Stimulated activated CD8-positive, alpha-beta memory T cell treated with anti-CD3 and anti-CD28 coated beads, Interleukin-4, amount 100 ng/mL, for 24 hours (primary cell): Measurements from ENCODE around the gene CDX1.

Experiments
- DNase-seq: peaks from one replicate; pipeline ENCODE4 v3.0.0-alpha.2; 2020; ENCODE audit warnings: low read depth

Gene CDX1

DNA sequence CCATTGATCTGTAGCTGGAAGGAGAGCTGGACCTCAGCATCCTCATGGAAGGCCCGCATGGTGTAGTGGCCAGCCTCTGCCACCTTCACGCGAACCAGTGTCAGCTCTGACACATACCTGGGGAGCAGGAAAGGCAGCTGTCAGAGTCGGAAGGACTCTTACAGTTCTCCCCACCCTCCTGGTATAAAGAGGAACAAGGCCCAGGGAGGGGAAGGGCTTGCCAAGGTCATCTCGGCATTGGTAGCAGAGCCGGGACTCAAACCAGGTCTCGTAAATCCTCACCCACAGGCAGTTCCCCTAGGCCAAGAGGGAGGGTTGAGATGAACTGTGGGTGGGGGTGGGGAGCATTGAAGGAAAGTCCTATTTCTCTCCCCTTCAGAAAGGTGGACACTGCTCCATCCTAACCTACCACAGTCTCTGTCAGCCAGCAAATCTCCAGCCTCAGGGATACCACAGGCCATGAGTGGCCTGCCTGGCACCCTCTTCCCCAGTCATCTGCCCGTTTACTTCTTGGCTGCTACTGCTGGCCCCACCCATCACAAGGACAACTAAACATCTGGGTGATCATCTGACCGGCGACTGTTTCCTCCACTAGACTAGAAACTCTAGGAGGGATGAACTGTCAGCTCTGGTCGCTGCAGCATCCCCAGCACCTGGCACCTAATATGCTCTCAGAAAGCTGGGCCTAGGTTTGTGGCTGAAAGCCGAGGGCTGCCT lies 34.4 kb upstream of the CDX1 start:
- DNase-seq, result no peak

DNA sequence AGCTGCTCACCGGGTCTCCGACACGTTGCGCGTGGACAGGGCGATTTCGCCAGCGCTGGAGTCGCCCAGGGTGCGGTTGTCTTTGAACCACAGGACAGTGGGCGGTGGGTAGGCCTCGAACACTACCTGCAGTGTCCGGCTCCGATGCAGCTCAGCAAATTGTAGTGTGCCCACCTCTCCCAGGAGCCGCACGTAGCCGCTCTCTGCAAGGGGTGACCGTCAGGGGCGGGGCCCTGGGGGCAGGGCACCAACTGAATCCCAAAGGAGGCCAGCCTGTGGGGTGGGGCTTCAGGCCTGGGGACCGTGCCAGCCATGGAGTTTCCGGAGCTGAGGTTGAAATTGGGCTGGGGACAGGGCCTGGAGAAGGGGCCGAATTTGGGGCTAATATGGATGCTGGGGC lies 33.8 kb upstream of the CDX1 start:
- no peak for DNase-seq

DNA sequence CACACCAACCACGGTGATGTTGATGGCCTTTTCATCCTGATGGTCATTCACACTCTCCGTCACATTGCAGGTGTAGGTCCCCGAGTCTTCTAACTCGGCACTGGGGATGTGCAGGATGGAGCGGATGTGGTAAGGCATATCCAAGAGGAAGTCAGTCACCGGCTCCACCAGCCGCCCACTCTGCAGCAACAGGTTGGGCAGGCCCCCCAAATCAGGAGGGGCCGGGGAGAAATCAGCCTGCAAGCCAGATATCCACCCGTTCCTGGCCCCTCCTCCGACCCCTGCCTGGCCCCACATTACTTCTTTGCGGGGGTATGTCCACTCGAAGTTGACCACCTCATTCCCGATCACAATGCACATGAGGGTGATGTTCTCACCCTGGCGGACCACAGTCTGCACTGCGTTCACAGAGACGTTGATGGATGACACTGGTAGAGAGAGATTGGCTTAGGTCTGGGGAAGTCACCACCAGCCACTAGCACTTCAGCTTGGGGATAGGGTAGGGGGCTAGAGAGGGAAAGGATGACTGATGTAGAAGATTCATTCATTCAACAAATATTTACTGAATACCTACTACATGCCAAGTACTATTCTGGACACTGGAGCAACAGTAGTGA lies 32.9 kb upstream of the CDX1 start:
- DNase-seq, result no peak

DNA sequence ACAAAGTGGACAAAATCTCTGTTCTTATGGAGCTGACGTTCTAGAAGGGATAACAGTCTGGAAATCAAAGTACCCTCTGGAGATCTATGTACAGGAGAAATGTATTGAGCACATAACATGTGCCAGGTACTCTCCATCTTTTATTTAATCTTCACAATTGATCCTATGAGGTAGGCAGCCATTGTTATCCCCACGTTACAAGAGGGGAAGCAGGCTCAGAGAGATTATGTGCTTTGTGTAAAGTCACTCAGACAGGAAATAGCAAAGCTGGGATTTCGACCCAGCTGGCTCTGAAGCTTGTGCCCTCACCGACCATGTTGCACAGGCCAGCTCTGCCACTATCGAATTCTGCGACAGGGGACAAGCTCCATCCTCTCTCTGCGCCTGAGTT lies 32.4 kb upstream of the CDX1 start:
- DNase-seq, result no peak

DNA sequence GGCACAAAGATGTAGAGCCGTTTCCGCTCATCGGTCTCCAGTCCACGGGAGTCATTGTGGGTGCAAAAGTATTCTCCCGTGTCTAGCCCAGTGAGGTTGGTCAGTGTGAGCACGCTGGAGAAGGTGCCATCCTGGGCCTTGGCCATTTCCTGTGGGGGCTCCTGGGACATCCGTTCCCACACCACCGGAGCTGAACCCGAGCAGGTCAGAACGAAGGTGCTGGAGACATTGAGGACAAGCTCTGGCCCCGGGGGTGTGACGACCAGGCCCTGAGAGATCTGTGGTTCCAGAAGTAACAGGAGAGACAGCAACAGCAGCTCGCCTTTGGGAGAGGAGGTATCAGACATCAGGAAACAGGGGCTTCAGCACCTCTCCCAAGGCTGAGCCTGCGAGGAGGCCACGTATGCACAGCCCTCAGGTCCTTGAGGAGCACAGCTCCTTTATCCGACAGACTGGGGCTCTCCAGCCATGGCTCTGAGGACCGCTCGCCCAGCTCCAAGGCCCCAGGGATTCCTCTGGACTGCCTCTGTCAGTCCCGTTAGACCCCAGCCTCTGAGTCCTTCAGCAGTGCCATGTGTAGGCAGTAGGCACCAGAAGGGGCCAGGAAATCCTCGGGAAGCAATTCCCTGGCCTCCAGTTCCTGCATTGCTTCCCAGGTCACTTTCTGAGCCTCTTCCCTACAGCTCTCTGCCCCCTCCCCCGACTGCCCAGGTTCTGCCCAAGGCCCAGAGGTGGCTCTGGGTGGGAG lies 30.8 kb upstream of the CDX1 start:
- DNase-seq, result no peak

DNA sequence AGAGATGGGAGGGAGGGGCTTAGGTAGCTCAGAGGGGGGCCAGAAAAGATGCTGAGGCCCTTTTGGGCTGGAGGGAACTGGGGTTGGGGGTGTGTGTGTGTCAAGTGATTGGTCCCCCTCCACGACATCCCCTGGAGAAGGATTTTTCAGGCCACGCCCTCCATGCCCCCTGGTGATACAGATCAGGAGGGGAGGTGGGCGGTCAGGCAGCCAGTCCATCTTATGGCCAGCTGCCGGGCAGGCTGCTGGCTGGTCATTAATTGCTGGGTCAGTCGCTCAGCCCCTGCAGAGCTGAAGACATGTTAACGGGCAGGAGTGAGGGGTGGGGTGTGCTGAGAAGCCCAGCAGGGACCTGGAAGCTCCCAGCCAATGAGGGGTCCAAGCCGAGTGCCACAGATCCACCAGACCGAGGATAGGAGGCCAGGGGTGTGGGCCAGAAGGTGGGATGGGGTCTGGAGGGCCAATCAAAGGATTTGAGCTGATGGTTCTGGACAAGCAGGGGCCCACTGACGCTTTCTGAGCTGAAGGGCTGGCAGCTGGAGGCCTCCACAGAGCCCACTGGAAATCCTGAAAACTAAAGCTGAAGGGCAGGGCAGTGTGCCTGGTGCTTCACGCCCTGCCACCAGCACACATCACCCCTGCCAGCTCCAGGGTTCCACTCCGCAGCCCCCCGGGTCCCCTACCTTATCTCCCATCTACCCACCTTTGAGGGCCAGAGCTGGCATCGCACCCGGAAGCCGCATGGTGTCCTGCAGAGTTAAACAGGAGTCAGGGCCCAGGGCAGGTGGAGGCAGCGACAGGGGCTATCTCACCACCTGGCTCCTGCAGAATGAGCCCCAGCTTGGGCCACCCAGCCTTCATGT lies 30.0 kb upstream of the CDX1 start:
- DNase-seq, result no peak

DNA sequence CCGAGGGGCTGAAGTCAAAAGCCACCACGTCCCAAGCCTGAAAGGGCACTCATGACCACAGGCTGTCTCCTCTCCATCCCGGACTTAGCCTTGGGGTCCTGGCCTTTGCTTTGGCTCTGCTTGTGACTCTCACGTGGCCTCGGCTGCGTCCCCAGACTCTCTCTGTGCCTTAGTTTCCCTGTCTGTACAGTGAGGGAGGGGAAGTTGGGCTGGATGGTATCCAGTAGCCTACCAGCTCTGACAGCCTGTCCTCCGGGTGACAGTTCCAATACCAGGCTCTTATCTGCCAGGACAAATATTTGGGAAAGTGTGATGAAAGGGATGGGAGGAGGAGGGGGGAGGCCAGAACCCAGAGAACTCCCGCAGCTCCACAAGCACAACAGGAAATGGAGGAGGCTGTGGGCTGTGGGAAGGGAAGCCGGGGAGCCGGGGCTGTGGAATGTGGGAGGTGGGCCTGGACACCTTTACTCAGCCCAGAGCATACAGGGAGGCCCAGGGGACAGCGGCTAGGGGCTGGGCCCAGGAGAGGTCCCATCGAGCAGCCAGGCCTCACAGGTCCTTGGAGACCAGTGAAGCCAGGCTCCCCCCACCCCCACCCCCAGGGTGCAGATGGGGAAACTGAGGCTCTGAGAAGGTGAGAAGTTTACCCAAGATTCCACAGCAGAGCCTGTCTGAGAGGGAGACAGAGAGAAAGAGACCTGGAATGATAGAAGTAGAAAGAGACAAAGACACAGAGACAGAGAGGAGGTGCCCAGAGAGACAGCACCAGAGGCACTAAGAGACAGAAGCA lies 29.2 kb upstream of the CDX1 start:
- no peak for DNase-seq

DNA sequence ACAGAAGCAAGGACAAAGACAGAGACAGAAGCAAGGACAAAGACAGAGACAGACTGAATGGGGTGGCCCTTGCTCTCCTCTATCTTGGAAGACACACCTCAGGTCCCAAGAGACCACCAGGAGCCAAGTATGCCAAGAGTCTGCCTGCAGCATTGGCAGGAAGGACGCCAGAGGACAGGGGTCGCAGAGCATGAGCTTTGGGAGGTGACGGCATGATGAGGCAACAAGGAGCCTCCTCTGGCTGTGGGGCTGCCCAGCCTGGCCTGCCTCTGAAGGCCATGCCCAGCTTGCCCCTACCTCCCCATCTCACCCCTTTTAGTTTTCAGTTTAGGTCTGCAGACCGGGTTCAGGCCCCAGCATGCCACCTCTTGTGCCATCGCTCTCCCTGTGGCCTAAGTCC lies 28.6 kb upstream of the CDX1 start:
- no peak for DNase-seq

DNA sequence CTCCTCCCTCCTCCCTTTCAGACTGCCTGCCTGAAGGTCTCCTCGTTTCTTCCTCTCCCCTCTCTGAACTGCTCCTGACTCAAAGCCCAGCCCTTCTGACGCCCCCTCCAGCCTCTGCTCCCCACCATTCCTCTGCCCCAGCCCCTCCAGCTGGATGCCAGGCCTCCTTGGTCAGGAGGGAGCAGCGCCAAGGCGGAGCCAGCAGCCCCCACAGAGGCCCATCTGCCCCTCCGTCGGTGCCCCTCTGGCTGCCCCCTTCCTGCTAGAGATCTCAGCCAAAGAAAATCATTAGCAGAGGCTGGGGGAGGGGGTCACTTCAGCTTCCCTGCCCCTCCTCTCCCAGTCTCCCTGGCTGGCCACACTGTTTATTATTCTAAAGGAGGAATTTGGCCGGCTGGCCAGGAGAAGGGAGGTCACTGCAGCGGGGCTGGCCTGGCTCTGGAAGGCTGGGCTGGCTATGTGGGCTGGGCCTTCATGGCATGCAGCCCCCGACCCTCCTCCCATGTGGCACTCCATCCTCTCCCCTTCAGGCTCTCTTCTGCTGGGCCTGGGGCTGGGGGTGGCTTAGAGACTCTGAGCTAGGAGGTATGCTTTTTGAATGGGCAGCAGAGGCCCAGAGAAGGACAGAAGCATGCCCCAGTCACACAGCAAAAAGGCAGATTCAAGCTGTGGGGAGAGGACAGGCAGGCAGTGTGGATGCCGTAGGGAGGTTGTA lies 27.9 kb upstream of the CDX1 start:
- DNase-seq, result no peak

DNA sequence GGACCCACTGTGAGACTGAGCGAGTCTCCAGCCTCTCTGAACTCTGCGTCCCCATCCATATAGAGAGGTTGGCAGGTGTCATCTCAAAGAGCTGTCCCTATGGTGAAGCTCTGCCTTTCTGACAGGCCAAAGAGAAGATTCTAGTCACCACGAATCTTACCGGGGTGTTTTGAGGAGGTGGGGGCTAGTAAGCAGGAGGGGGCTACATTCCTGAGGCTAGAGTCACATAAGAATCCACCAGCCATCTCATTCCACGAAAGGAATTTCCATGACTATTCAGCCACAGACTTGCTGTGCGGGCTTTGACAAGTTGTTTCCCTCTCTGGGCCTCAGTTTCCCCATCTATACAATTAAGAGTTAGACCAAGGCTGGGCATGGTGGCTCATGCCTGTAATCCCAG lies 27.2 kb upstream of the CDX1 start:
- DNase-seq, result no peak

DNA sequence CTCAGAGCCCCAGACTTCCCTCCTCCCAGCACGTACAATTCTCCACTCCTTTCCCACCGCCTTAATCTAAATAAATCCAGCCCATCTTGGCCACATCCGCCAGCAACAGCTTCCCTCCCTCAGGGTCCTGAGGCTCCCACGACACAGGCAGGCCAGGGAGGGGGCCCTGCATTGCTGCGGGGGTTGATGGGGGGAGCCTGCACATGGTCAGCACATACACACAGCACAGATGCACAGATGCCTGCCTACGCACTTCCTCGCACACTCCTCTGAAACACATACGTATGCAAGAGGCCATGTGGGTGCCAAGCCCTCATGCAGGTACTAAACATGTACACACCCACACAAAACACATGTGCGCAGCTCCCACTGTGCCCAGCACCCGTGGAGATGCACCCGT lies 25.7 kb upstream of the CDX1 start:
- DNase-seq, result no peak

DNA sequence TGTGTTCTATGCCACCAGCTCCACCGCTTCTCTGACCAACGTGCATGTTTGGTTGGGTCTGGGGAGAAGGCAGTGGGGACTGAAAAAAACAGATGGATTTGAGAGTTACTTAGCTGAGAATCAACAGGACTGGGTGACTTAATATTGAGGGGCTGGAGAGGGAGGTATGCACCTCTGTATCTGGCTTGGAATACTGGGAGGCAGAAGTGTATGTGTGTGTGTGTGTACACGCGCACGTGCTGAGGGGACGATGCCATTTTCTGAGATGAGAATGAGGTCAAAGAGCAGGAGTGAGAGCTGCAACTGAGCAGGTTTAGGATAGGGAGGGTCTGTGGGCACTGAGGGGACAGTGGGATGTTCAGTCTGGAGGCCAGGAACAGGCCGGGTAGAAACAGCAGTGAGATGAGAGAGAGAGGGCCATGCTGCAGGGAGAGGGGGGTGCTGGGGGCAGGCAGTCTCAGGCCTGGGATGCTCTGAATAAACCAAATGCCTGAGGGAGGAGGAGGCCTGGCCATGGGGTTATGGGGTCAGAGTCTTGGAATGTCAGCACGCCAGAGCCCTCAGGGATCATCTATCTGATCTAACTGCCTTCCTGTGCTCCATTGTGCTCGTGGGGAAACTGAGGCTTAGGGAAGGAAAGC lies 24.9 kb upstream of the CDX1 start:
- DNase-seq, result no peak

DNA sequence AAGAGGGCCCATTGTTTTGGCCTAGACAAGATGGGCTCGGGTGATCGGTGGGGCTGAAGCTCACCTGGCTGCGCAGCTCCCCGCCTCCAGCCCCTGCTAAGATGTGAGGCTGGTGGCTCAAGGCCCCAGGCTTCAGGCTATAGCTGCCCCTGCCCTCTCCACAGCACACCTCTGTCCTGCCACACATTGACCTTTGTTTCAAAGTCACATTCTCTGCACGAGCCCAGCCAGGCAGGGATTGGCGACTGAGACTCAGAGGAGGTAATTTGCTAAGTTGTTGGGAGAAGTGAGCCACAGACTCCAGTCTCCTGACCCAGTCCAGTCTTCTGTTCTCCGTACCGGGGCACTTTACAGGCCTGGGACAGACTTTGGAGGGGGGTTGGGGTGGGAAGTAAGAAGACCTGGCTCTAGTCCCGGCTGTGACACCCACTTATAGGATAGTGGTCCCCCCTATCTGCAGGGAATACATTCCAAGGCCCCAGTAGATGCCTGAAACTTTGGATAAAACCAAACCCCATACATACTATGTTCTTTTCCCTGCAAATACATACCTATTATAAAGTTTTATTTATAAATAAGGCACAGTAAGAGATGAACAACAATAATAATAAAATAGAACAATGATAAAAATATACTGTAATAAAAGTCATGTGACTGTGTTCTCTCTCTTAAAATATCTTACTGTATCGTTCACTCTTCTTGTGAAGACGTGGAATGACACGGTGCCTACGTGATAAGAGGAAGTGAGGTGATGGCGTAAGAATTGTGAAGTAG lies 24.2 kb upstream of the CDX1 start:
- no peak for DNase-seq

DNA sequence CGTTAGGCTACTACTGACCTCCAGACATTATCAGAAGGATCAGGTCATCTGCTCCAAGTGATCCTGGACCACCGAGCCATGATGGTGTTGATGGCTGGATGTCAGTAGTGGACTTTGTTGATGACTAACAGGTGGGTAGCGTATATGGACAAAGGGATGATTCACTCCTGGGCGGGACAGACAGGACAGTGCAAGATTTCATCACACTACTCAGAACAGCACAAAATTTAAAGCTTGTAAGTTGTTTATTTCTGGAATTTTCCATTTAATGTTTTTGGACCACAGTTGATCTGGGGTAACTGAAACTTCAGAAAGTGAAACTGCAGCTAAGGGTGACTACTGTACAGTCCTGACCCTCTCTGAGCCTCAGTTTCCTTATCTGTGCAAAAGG lies 23.6 kb upstream of the CDX1 start:
- DNase-seq, result no peak

DNA sequence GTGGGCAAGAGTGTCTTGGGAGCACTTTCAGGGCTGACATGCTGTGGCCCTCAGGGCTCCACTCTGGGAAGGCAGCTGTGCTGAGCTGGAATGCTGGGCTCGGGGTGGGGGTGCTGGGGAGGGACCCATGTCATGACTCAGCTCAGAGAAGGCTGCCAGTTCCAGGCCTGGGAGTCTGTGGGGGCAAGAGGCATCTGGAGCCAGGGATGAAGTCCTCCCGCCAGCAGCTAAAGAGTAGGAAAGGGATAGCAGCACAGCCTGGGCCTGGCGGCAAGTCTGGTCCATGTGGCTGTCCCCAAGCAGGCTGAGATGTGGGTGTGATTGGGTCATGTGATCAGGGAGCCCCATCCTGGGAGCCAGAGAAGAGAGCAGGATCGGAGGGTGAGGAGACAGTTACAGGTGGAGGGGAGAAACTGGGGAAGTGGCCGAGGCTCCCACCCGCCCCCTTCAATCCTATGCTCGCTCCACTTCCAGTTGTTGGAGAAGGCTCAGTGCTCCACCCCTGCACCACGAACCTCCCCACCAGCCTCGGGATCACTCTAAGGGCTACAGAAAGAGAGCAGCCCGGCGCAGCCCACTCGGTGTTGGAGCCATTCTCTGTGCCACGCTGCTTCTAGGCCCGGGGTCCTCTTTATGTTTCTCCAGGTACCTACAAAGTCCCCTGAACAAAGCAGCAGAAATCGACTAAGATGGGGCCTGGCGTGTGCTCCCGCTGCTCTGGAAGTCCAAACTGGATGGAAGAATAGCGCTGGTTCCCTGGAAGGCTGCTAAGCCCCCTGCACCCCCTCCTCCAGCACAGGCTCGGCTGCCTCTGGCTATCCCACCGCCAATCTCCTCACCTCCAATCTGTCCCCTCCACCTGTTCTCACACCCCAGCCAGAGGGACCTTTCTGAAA lies 23.0 kb upstream of the CDX1 start:
- no peak for DNase-seq

DNA sequence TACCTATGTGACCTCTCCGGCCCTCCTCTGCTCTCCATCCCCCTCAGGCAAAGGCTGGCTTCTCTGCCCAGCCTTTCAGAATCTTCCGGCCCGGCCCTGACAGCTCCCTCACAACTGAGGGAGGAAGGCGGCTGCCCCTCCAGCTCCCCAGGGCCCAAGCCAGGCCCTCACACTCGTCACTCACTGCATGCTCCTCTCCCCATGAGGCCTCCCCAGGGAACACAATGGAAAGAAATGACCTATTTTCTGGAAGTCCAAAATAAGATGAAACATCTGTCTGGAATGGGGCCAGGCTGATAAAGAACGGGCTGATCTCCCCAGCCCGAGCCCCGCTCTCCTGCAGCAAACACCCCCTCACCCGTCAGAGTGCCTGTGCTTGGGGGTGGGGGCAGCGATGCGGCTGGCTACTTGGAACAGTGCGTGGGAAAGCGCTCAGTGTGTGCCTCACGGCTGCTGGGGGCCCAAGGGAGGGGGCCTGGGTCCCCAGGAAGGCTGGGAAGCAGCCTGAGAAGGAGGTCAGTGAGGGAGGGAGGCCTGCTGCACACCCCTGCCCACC lies 22.3 kb upstream of the CDX1 start:
- no peak for DNase-seq

DNA sequence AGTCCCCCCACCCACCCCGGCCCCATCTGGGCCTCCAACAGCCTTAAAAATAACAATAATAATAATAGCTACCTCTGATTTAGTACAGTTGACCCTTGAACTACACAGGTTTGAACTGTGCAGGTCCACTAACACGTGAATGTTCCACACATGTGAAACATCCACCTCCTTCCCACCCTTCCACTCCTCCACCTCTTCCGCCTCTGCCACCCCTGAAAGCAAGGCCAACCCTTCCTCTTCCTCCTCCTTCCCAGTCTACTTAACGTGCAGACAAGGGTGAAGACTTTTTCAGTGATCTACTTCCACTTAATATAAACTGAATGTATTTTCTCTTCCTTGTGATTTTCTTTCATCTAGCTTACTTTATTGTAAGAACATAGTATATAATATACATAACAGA lies 21.7 kb upstream of the CDX1 start:
- no peak for DNase-seq

DNA sequence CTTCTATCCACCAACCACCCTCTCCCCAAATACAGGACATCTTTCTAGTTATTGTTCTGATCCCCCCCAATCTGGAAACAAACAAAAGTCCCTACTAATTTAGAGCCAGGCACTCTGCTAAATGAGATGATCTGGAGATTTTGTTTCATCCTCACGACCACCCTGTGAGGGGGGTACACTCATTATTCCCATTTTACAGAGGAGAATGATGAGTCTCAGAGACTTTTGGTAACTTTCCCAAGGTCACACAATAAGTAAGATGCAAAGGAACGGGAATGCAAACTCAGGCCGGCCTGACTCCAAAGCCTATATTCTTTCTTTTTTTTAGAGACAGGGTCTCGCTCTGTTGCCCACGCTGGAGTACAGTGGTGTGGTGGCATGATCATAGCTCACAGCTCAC lies 20.3 kb upstream of the CDX1 start:
- no peak for DNase-seq
